Breast epithelium (tissue), 3 donors: ENCODE results near the gene GSTM1.

Experiments used
- POLR2A ChIP-seq: fragments of 450-650 bp; IDR thresholded peaks from one replicate; pipeline ENCODE4 v1.6.1; 2016; ENCODE audit warnings: antibody characterized with exemption, mild to moderate bottlenecking, moderate library complexity
- POLR2AphosphoS5 ChIP-seq, 3 donors: sonication (generic); formaldehyde crosslinking; IDR thresholded peaks; one replicate each; pipeline ENCODE4 v1.6.1; 2017; ENCODE audit warnings: antibody characterized with exemption in 3 of 3
- TF ChIP-seq, protein P1 (sequence below), 3 donors: fragments of 450-650 bp; IDR thresholded peaks; one replicate each; pipeline ENCODE4 v1.5.1; 2016 to 2017; ENCODE audit warnings: antibody characterized with exemption in 3 of 3, mild to moderate bottlenecking in 3 of 3, moderate library complexity in 3 of 3

DNA sequence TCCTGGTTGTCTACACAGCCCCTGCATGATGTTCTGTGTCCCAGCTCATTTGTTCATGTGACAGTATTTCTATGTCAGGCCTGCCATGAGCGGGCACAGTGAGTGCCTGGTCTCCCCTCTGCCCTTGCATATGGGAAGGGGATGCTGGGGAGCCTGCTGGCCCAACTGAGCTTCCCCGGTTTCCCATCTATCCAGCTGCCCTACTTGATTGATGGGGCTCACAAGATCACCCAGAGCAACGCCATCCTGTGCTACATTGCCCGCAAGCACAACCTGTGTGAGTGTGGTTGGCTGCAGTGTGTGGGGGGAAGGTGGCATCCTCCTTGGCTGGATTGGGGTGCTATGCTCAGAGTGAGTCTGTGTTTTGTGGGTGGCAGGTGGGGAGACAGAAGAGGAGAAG is 30.2 kb upstream of the GSTM1 start:
- no peak for TF ChIP-seq POLR2A
- TF ChIP-seq, protein P1, sequence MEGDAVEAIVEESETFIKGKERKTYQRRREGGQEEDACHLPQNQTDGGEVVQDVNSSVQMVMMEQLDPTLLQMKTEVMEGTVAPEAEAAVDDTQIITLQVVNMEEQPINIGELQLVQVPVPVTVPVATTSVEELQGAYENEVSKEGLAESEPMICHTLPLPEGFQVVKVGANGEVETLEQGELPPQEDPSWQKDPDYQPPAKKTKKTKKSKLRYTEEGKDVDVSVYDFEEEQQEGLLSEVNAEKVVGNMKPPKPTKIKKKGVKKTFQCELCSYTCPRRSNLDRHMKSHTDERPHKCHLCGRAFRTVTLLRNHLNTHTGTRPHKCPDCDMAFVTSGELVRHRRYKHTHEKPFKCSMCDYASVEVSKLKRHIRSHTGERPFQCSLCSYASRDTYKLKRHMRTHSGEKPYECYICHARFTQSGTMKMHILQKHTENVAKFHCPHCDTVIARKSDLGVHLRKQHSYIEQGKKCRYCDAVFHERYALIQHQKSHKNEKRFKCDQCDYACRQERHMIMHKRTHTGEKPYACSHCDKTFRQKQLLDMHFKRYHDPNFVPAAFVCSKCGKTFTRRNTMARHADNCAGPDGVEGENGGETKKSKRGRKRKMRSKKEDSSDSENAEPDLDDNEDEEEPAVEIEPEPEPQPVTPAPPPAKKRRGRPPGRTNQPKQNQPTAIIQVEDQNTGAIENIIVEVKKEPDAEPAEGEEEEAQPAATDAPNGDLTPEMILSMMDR (IDR thresholded peaks at IDR 0.05) = no peak
- TF ChIP-seq POLR2AphosphoS5 (IDR thresholded peaks at IDR 0.05) = no peak
